Umbilical cord (tissue), 2 donors: Measurements from ENCODE around the gene DACT3. TPM values are rescaled to one million over a fixed set of nuclear protein-coding genes. Genes with fewer than 3 reads are reported as not detected.

Source experiments
- DNase-seq: peaks from one replicate; pipeline ENCODE4 v3.0.0-alpha.2; 2015; ENCODE audit warnings: low spot score
- total RNA-seq: library from RNA; depleted of rRNA; stranded (reverse); fragments of >200 nt; gene quantifications from one replicate; pipeline ENCODE4 v1.2.3, GENCODE V29; 2014; ENCODE audit warnings: low replicate concordance; ENCODE audit not compliant: insufficient read depth

The DACT3 gene
- total RNA-seq: 26.7 TPM

- DNase-seq: peak; percentile 100
Observed at GRCh38 chr19:46661020-46661731, at the start of gene DACT3. Gene DACT3 (minus strand): TSS chr19:46661182. CDS start chr19:46661064, 118 bp downstream.

GRCh38 chr19:46710687-46711086 lies 49.7 kb upstream of the DACT3 start:
- no peak for DNase-seq

- no peak for DNase-seq
Observed at GRCh38 chr19:46704379-46705076, 43.5 kb upstream of the DACT3 start.

- DNase-seq: no peak
Observed at GRCh38 chr19:46700704-46701103, 39.7 kb upstream of the DACT3 start.

GRCh38 chr19:46698395-46699321 lies 37.7 kb upstream of the DACT3 start:
- DNase-seq: no peak

- DNase-seq: peak; percentile 87
Observed at GRCh38 chr19:46697204-46697960, 36.4 kb upstream of the DACT3 start.

GRCh38 chr19:46696866-46697203 lies 35.9 kb upstream of the DACT3 start:
- DNase-seq: no peak

GRCh38 chr19:46696052-46696451 lies 35.1 kb upstream of the DACT3 start:
- DNase-seq: no peak

- DNase-seq: no peak
Observed at GRCh38 chr19:46693760-46694159, 32.8 kb upstream of the DACT3 start.

- DNase-seq: no peak
Observed at GRCh38 chr19:46692918-46693722, 32.1 kb upstream of the DACT3 start.

GRCh38 chr19:46691948-46692347 lies 31.0 kb upstream of the DACT3 start:
- DNase-seq: no peak

- DNase-seq: no peak
Observed at GRCh38 chr19:46691104-46691503, 30.1 kb upstream of the DACT3 start.

GRCh38 chr19:46689358-46689757 lies 28.4 kb upstream of the DACT3 start:
- DNase-seq: no peak

- DNase-seq: no peak
Observed at GRCh38 chr19:46687438-46688145, 26.6 kb upstream of the DACT3 start.

- DNase-seq: no peak
Observed at GRCh38 chr19:46685189-46685588, 24.2 kb upstream of the DACT3 start.

GRCh38 chr19:46678110-46678732 lies 17.2 kb upstream of the DACT3 start:
- no peak for DNase-seq

GRCh38 chr19:46674416-46675178 lies 13.6 kb upstream of the DACT3 start:
- no peak for DNase-seq

GRCh38 chr19:46670813-46671212 lies 9.8 kb upstream of the DACT3 start:
- DNase-seq: no peak

GRCh38 chr19:46668662-46669061 lies 7.7 kb upstream of the DACT3 start:
- DNase-seq: no peak
